HG03460 (cell line): Measurements from ENCODE around the gene BICD1.
A peak's percentile ranks its signal among the peaks of the same experiment; 100 is the strongest.

Experiments
- ATAC-seq: cut with Tn5 transposase; IDR thresholded peaks from one replicate; pipeline ENCODE4 v1.9.1; 2021; ENCODE audit not compliant: unreplicated experiment

BICD1 gene

GRCh38 chr12:32139064-32139421 is 32.4 kb downstream of the BICD1 start:
- ATAC-seq, result peak; percentile 88

- no peak for ATAC-seq
Observed at GRCh38 chr12:32140877-32141276, 34.2 kb downstream of the BICD1 start.

- ATAC-seq, result no peak
Observed at GRCh38 chr12:32145096-32145495, 38.4 kb downstream of the BICD1 start.

- ATAC-seq, result peak; percentile 77
Observed at GRCh38 chr12:32146074-32146873, 39.6 kb downstream of the BICD1 start.

GRCh38 chr12:32148372-32148771 is 41.7 kb downstream of the BICD1 start:
- no peak for ATAC-seq

- ATAC-seq, result no peak
Observed at GRCh38 chr12:32149489-32149888, 42.8 kb downstream of the BICD1 start.

GRCh38 chr12:32151086-32151485 is 44.4 kb downstream of the BICD1 start:
- no peak for ATAC-seq

- no peak for ATAC-seq
Observed at GRCh38 chr12:32151552-32151951, 44.9 kb downstream of the BICD1 start.

- no peak for ATAC-seq
Observed at GRCh38 chr12:32155041-32155440, 48.4 kb downstream of the BICD1 start.

- ATAC-seq, result no peak
Observed at GRCh38 chr12:32155961-32156529, 49.4 kb downstream of the BICD1 start.

GRCh38 chr12:32158525-32158924 is 51.9 kb downstream of the BICD1 start:
- ATAC-seq, result no peak

- ATAC-seq, result no peak
Observed at GRCh38 chr12:32159381-32159780, 52.7 kb downstream of the BICD1 start.

GRCh38 chr12:32159925-32160324 is 53.3 kb downstream of the BICD1 start:
- ATAC-seq, result no peak

- ATAC-seq, result no peak
Observed at GRCh38 chr12:32161058-32161457, 54.4 kb downstream of the BICD1 start.

GRCh38 chr12:32163596-32163995 is 56.9 kb downstream of the BICD1 start:
- no peak for ATAC-seq

GRCh38 chr12:32166510-32166909 is 59.9 kb downstream of the BICD1 start:
- no peak for ATAC-seq

GRCh38 chr12:32170437-32170998 is 63.9 kb downstream of the BICD1 start:
- no peak for ATAC-seq

- ATAC-seq, result no peak
Observed at GRCh38 chr12:32171211-32171610, 64.6 kb downstream of the BICD1 start.

- ATAC-seq, result no peak
Observed at GRCh38 chr12:32176606-32177005, 70.0 kb downstream of the BICD1 start.

- no peak for ATAC-seq
Observed at GRCh38 chr12:32178341-32179010, 71.8 kb downstream of the BICD1 start.

GRCh38 chr12:32179011-32179395 is 72.4 kb downstream of the BICD1 start:
- ATAC-seq, result no peak
